GM18511 (cell line): ENCODE results near the gene WNK1.
"Not testable (repeated sequence)": the region's sequence is repeated elsewhere in the genome, so short reads cannot be mapped to it uniquely, and the experiment has no call there.

Experiments used
- ATAC-seq: cut with Tn5 transposase; IDR thresholded peaks from one replicate; pipeline ENCODE4 v1.9.1; 2021; ENCODE audit warnings: mild to moderate bottlenecking, moderate library complexity; ENCODE audit not compliant: unreplicated experiment

WNK1 gene

DNA sequence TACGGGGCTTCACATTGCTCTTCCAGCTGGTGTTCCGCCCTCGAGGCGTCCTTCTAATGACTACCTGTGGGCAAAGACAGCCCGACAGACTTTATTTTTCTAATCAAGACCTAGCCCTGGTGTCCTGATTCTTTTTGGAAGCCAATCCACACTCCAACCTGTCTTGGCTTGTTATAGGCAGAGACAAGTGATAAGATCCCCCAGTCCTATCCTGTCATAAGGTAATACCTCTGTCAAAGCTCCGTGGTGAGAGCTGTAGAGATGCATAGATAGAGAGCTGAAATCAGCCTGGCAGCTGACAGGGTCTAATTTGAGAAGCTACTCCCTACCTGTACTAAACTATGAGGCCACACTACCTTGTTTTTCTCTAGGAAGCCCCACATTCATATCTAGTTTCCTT, 11.5 kb upstream of the WNK1 start:
- ATAC-seq: no peak

DNA sequence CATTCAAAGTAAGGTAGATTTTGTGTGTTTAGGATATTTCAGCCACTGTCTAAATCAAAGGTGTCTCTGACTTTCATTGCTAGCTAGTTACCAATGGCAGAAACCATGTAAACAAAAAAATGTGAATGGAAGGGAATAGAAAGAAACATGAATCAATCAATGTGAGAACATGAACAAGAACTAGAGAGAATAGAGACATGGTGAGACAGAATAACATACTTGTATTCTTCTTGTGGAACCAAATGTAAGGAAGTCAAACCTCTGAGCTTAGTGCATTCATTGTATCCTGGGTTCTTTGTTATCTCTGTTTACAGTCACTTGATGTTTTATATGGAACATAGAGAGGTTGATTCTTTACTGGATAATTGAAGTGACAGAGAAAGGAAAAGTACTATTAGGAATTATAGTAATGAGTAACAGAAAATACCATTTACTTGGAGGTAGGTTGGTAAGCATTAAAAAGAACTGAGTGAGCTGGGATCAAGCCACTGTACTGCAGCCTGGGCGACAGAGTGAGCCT, 2.6 kb upstream of the WNK1 start:
- ATAC-seq: no peak

DNA sequence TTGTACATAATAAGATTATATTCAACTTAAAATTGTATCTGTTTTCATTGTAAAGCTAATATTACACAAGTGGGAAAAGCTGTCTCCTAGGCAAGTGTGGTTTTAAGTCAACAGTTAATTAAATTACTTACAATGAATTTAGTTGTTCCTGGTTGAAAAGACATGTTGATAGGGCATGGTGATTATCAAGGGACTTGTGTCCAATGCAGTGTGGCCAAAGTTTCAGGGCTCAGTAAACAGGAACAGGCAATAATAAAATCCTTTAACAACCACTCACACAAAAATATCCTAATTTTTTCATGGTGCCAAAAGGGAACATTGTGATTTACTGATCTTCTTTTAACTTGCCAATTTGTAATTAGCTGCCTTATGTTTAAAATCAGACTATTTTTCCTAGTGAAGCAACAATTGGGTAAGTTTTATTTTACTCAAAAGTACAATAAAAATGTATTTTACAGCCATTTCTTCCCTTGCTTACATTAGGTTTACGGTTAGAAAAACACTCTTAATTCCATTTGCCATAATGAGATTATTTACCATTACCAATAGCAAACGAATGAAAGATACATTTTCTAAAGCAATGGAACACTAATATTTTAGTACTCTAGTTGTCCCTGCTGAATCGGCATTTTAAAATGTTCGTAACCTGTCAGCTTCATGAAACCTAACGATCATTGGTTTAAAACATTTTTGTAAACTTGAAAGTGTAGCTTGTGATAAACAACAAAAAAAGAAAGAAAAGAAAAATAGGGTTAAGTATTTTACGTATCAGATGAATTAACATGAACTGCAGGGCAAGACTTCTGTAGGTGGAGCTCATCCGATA, 1.8 kb upstream of the WNK1 start:
- no peak for ATAC-seq

DNA sequence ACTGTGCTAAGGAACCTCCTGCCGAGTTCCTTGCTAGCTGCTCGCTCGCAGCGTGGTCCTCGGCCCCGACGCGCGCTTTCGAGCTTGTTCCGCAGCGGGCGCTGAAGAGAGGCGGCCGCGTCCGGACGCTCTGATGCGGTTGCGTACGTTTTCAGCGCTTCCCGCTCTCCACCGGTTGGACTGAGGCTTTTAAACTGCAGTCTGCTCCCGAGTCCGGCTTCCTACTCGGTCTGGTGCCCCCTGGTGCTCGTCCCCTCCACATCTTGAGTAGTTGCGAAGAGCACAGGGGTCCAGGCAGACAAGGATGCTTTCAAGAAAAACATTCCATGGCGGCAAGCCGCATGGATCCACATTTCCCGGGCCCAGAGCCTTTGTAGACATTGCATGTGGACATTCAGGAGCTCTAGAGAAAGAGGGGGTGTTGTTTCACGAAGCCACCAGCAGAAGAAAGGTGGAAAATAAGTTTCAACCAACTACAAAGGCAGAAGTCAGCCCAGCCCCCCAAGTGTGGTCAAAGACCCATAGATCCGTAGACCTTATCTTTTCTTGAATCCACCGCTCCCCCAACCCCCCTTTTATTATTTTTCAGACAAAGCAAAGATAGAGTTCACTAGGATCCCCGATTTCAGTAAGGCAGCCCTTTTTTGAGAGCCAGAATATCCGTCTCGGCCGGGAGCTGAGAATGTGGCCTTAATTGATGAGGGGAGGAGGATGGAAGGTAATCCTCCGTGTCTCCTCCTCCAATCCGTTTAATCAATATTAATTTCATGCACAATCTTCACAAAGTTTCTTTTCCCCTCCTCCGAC, 984 bp upstream of the WNK1 start:
- peak; percentile 42 for ATAC-seq

DNA sequence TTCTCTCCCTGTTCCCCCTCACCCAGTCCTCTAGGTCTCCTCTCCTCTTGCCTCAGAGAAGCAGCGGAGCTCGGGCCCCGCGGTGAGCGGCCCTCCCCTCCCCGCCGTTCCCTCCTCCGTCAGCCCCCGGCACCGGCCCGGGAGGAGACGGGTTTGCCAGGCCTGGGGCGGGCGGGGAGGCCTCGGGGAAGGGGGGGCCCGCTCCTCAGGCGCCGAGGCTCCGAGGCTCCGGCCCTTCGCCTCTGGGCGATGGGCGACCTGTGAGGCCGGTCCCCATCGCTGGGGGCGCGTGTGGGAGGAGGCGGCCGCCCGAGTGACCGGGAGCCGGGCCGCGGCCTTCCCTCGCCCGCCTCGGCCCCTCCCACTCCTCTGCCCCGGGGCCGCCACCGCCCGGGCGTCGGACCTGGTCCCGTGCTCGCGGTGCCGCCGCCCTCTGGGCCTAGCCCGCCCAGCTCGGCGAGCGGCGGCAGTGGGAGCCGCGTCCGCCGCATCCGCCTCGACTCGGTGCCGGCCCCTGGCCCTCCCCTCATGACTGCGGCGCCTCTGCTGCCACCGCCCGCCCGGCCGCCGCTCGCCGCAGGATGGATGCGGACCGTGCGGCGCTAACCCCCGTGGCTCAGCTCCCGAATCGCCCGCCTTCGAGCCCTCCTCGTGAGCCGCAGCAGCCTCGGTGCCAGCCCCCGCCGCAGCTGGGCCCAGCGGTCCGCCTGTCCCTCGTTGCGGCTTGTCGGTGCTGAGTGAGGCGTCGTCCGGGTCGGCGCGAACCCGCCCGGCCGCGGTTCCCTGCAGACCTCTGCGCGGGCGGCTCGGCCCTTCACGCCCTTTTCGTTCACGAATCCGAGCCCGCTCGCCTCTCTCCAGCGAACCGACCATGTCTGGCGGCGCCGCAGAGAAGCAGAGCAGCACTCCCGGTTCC, 574 bp downstream of the WNK1 start:
- peak; percentile 34 for ATAC-seq

DNA sequence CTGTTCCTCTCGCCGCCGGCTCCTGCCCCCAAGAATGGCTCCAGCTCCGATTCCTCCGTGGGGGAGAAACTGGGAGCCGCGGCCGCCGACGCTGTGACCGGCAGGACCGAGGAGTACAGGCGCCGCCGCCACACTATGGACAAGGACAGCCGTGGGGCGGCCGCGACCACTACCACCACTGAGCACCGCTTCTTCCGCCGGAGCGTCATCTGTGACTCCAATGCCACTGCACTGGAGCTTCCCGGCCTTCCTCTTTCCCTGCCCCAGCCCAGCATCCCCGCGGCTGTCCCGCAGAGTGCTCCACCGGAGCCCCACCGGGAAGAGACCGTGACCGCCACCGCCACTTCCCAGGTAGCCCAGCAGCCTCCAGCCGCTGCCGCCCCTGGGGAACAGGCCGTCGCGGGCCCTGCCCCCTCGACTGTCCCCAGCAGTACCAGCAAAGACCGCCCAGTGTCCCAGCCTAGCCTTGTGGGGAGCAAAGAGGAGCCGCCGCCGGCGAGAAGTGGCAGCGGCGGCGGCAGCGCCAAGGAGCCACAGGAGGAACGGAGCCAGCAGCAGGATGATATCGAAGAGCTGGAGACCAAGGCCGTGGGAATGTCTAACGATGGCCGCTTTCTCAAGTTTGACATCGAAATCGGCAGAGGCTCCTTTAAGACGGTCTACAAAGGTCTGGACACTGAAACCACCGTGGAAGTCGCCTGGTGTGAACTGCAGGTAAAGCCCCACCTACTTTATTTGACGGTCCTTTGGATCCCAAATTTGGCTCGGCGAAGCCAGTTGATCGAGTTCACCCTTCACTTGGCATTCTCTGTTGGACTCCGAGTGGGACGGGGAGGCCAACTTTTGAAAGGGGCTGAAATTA, 1.5 kb downstream of the WNK1 start:
- peak; percentile 21 for ATAC-seq

DNA sequence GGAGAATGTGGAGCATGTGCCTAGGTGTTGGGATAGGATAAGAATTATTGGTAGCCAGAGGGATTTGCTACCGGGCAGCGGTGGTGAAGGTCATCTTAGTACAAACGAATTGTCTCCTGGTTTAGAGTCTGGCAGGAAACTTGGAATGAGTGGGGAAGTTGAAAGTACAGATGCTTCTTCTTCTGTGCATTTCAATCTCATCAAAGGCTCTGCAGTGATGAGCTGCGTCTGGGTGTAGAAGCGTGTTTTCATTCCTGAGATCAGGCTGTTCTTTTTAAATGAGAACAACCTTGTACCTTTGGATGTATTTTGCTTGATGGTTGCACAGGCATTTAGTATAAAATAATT, 2.1 kb downstream of the WNK1 start:
- ATAC-seq: no peak

DNA sequence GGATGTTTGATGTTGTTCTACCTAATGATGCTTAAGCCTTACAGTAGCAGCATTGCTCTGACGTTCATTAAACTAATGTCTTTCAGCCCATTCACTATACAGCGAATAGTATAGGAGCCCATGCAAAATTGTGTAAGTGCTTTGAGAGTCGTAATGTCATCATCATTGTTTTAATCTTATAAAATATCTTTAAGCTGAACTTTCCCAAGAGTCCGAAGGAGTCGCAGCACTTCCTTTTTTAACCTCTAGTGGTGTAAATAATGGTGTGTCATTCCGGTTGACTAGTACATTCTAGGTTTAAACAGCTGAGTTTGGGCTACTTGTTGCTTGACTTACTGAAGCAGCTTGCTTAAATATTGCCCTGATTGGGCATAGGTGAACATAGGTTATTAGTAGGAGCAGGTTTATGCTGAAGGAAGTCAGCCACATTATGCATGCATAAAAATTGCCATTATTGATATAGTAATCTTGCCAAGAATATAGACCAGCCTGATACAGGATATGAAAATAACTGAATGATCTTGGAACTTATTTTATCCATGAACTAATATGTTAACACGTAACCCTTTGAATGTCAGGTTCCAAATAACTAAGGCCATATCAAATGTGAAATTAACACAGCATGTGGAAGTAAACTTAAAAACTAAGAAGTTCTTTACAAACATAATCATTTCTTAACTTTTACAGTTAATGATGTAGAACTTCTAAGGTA, 2.6 kb downstream of the WNK1 start:
- no peak for ATAC-seq

DNA sequence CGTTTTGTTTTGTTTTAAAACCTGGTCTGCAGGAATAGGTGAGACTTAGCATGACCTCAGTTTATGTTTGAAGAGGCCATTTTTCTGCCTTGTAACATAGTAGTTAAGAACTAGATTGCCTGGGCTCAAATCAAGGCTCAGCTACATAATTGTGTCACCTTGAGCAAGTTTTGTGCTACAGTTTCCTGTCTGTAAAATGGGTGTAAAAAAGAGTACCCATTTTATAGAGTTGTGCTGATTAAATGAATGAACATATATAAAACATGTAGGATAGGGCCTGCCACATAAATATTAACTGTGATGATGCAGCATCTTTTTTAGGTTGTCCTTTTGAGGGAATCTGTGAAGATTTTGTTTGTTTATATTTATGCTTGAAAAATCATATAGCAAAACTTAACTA, 7.2 kb downstream of the WNK1 start:
- no peak for ATAC-seq

DNA sequence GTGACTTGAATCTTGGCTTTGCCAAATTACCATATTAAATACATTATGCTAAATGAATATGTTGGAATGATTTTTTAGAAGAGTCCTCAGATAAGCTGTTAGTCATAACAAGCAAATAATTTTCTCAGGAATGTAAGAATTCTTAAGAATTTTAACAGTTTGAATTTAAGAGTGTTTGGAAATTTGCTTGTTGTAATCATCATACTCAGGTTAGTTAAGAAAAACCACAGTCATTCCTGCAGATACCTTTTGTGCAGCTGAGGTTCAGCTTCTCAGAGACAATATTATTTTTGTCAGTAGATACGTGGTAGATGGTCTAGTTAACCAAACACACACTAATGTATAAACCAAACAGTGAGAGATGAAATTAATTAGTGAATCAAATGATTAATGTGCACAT, 8.9 kb downstream of the WNK1 start:
- no peak for ATAC-seq

DNA sequence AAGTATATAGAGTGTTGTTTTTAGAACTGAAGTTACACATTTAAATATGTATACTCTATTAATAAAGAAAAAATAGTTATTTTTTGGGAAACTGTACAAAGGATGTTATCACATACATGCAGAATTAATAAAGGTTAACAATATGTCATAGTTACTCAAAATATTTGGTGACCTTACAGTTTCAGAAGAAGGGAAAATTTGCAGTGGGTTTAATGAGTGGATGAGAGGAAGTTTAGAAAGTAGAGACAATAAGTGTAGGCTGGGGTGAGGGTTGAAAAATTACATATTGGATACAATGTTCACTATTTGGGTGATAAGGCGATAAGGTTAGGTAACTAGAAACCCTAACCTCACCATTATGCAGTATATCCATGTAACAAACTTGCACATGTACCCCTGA, 13.5 kb downstream of the WNK1 start:
- ATAC-seq: no peak

DNA sequence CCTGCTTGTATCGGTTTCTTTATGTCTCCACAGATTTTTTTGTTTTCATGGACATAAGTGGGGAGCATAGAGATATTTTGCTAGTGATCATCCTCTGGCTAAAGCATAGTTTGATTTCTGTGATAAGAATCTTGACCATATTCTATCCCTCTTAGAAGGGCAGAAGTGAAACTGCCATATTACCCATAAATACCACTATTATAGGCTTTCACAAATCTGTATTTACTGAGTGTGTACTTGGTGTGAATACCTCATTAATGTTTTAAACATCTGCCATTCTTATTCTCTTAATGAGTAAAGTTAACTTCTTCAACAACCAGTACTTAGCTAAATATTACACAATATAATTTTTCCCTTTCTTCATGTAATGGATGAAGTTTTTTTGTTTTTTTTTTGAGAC, 16.1 kb downstream of the WNK1 start:
- ATAC-seq: no peak

DNA sequence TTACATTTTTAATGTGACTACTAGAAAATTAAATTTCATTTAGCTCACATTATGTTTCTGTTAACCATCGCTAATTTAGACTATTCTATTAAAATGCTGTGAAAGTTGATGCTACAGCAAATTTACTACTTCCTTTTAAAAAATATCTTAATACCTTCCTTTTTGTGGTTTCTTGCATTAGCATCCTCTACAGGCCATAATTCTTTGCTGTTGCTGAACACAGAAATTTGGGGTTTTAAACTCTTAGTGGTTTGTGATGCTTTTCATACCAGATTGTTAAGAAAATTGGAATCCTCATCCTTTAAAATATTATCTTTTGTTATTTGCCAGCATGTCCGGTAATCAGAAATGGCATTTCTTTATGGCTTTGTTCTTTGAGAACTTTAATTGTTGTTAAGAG, 18.1 kb downstream of the WNK1 start:
- ATAC-seq: no peak

DNA sequence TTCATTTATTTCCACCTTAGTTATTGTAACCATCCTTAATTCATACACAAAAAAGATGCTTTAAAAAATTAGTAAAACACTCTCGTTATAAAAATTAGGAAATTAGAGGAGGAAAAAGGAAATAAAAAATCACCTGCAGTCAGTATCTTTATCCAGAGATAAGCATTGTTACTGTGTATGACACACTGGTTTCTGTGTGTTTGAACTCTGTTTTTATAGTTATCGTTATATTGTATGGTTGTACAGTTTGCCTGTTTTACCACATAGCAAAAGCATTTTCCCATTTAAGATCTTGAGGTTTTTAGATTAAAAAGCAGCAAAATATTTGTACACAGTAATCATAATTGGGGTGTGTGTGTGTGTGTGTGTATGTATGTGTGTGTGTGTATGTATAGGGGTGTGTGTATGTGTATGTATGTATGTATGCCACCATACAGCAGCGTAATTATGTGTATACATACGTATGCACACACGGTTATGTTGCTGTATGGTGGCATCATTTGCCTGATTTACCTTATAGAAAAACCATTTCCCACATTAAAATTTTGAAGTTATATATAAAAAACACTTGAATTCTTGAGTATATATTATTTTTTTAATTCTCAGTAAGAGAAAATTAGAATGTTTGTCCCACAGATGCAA, 19.8 kb downstream of the WNK1 start:
- ATAC-seq: no peak

DNA sequence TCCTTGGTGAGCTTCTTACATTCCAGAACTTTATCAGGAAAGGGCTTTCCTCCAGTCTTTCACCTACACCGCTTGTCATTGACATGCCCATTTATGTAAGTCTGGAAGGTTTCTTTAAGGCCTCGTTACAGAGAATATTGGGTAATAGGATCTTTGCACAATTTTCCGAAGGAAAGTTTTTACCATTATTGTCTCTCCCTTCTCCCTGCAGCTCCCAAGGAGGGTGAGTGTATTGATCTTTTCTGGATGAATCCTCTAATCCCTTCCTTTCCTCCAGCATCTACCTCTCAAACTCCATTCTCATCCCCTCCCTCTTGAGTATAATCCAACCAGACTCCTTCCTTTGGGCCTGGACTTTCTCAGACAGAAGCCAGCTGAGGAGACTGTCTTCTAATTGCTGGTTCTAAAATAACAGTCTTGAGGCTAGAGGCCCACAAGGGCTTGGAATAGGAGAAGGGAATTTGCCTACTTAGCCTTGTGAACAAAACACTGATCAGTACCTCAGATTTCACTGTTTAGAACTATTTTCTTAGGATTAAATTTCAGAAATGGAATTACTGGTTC, 21.8 kb downstream of the WNK1 start:
- no peak for ATAC-seq

DNA sequence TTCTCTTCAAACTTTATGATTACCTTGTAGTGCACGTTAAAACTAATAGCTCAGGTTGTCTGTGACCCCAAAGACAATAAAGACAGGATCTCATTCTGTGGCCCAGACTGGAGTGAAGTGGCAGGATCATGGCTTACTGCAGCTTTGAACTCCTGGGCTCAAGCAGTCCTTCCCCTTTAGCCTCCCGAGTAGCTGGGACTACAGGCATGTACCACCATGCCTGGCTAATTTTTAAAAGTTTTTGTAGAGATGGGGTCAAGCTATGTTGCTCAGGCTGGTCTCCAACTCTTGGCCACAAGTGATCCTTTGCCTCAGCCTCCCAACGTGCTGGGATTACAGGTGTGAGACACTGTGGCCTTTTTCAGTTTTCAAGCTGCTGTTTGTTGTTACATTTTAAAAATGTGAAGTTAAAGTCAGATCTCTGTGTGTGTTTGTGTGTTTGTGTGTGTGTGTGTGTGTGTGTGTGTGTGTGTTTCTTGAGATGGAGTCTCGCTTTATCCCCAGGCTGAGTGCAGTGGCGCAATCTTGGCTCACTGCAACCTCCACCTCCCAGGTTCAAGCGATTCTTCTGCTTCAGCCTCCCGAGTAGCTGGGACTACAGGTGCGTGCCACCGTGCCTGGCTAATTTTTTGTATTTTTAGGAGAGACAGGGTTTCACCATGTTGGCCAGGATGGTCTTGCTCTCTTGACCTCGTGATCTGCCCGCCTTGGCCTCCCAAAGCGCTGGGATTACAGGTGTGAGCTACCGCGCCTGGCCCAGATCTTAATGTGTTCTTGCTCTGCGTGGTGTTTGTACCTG, 23.8 kb downstream of the WNK1 start:
- not testable (repeated sequence) for ATAC-seq

DNA sequence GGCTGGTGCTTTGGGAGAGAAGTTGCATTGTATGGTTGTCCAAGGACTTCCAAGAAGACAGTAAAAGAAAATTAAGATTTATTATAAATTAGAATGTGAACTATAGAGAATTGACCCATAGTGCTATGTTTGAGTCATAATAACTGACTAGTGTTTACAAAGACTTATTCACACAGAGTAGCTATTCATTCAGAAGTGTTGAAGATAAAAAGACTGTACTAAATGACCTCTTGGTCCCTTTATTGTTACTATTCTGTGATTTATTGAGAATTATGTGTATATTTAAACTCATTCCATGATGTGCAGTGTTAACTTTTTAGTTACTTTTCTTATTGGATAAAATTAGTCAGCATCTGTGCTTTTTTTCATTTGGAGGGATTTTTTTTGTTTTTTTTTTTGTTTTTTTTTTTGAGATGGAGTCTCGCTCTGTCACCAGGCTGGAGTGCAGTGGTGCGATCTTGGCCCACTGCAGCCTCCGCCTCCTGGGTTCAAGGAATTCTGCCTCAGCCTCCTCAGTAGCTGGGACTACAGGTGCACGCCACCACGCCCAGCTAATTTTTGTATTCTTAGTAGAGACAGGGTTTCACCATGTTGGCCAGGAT, 24.5 kb downstream of the WNK1 start:
- ATAC-seq: not testable (repeated sequence)
